Measurements from ENCODE around the gene ATF3.

Gene ATF3

DNA sequence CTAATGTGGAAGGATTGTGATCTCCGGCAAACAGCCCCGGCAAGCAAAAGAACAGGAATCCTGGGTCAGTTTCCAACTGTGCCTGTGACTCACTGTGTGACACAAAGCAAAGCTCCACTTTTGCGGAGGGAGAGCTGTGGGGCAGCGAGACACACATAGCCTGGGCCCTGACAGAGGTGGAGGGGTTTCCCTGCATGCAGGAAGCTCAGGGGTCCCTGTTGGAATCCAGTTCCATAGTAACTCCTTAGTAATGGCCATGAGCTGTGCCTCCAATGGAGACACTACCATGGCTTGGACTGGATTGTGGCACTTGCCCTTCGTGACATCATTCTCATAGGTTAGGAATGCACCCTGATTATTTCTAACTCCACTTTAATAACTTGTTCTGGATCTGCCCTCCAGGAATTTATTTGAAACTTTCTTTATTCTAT, 47.0 kb upstream of the ATF3 start:
- no peaks in the 10 kb centered on the region for H3F3A ChIP-seq (ENCODE audit: low read depth)
- H2AFZ ChIP-seq (ENCODE audit: low read length) = no peak overlapping the region

DNA sequence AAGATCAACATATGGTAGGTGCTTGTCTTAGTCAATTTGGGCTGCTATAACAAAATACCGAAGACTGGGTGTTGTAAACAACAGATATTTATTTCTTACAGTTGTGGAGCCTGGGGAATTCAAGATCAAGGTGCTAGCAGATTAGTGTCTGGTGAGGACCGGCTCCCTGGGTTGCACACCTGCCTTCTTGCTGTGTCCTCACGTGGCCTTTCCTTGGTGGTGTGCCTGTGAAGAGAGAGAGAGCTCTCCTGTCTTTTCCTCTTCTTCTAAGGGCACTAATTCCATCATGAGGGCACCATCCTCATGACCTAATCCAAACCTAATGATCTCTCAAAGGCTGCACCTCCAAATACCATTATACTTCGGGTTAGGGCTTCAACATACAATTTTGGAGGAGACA, 45.8 kb upstream of the ATF3 start:
- Histone ChIP-seq H3F3A (ENCODE audit: low read depth) (no peaks in the 10 kb centered on the region), H3K4me2 (ENCODE audit: low read depth, low read length, poor library complexity, severe bottlenecking) (no peak overlapping the region), H3K79me2 (ENCODE audit: insufficient read depth, low read length) (no peaks in the 10 kb centered on the region), H4K20me1 (ENCODE audit: insufficient read depth, low read length, poor library complexity, severe bottlenecking) (no peaks in the 10 kb centered on the region), H3K9me2 (replicated peaks; ENCODE audit: low read depth, low read length) (no peaks in the 10 kb centered on the region), H3K36me3 (ENCODE audit: insufficient read depth, low read length) (no peaks in the 10 kb centered on the region), H3K4me3 (ENCODE audit: low read length, poor library complexity, severe bottlenecking) (no peak overlapping the region), H3K27me3 (ENCODE audit: insufficient read depth, low read length, poor library complexity, severe bottlenecking) (no peaks in the 10 kb centered on the region), H3K9me3 (ENCODE audit: insufficient read depth, low read depth, low read length) (no peaks in the 10 kb centered on the region), H3K4me1 (ENCODE audit: insufficient read depth, low read length, poor library complexity, severe bottlenecking) (peaks cover 13% of the 10 kb centered on the region), H3K9ac (ENCODE audit: low read depth, low read length, poor library complexity, severe bottlenecking) (no peak overlapping the region), H2AFZ (ENCODE audit: low read length) (no peak overlapping the region)
- TF ChIP-seq CTCF (conservative IDR thresholded peaks at IDR 0.05; ENCODE audit: low read length) (no peak), EZH2phosphoT487 (IDR thresholded peaks at IDR 0.05; ENCODE audit: borderline replicate concordance) (no peak)

More for the DNA sequence above, 47.0 kb upstream of the ATF3 start:
- no peaks in the 10 kb centered on the region for H3K9me2 ChIP-seq (replicated peaks; ENCODE audit: low read depth, low read length)
- H3K4me1 ChIP-seq (ENCODE audit: insufficient read depth, low read length, poor library complexity, severe bottlenecking) = peaks cover 8% of the 10 kb centered on the region
- no peaks in the 10 kb centered on the region for H3K27me3 ChIP-seq (ENCODE audit: insufficient read depth, low read length, poor library complexity, severe bottlenecking)
- no peaks in the 10 kb centered on the region for H4K20me1 ChIP-seq (ENCODE audit: insufficient read depth, low read length, poor library complexity, severe bottlenecking)
- H3K9ac ChIP-seq (ENCODE audit: low read depth, low read length, poor library complexity, severe bottlenecking) = no peak overlapping the region
- H3K9me3 ChIP-seq (ENCODE audit: insufficient read depth, low read depth, low read length) = no peaks in the 10 kb centered on the region
- TF ChIP-seq EZH2phosphoT487 (IDR thresholded peaks at IDR 0.05; ENCODE audit: borderline replicate concordance) (no peak), CTCF (conservative IDR thresholded peaks at IDR 0.05; ENCODE audit: low read length) (no peak)
- H3K4me2 ChIP-seq (ENCODE audit: low read depth, low read length, poor library complexity, severe bottlenecking) = no peak overlapping the region
- H3K4me3 ChIP-seq (ENCODE audit: low read length, poor library complexity, severe bottlenecking) = no peak overlapping the region
- H3K79me2 ChIP-seq (ENCODE audit: insufficient read depth, low read length) = no peaks in the 10 kb centered on the region
- no peaks in the 10 kb centered on the region for H3K36me3 ChIP-seq (ENCODE audit: insufficient read depth, low read length)

GRCh38 chr1:212565079-212565478, 43.5 kb upstream of the ATF3 start:
- no peaks in the 10 kb centered on the region for H3K79me2 ChIP-seq (ENCODE audit: insufficient read depth, low read length)
- peaks cover 7% of the 10 kb centered on the region for H3K4me1 ChIP-seq (ENCODE audit: insufficient read depth, low read length, poor library complexity, severe bottlenecking)
- no peak for TF ChIP-seq CTCF (conservative IDR thresholded peaks at IDR 0.05; ENCODE audit: low read length)
- no peak for TF ChIP-seq EZH2phosphoT487 (IDR thresholded peaks at IDR 0.05; ENCODE audit: borderline replicate concordance)
- H3K9me2 ChIP-seq (replicated peaks; ENCODE audit: low read depth, low read length) = no peaks in the 10 kb centered on the region
- no peak overlapping the region for H3K9ac ChIP-seq (ENCODE audit: low read depth, low read length, poor library complexity, severe bottlenecking)
- H2AFZ ChIP-seq (ENCODE audit: low read length) = no peak overlapping the region
- no peaks in the 10 kb centered on the region for H3K36me3 ChIP-seq (ENCODE audit: insufficient read depth, low read length)
- H4K20me1 ChIP-seq (ENCODE audit: insufficient read depth, low read length, poor library complexity, severe bottlenecking) = no peaks in the 10 kb centered on the region
- no peaks in the 10 kb centered on the region for H3K27me3 ChIP-seq (ENCODE audit: insufficient read depth, low read length, poor library complexity, severe bottlenecking)
- H3K9me3 ChIP-seq (ENCODE audit: insufficient read depth, low read depth, low read length) = no peaks in the 10 kb centered on the region
- no peak overlapping the region for H3K4me2 ChIP-seq (ENCODE audit: low read depth, low read length, poor library complexity, severe bottlenecking)
- H3F3A ChIP-seq (ENCODE audit: low read depth) = no peaks in the 10 kb centered on the region
- no peak overlapping the region for H3K4me3 ChIP-seq (ENCODE audit: low read length, poor library complexity, severe bottlenecking)

Measured in Loucy (cell line).